HG03558 (cell line): ENCODE measurements around the gene DMD.

Source experiments
- ATAC-seq: cut with Tn5 transposase; IDR thresholded peaks from one replicate; pipeline ENCODE4 v1.9.1; 2021; ENCODE audit warnings: moderate number of reproducible peaks; ENCODE audit not compliant: unreplicated experiment; ENCODE audit errors: extremely low read depth

Gene DMD

DNA sequence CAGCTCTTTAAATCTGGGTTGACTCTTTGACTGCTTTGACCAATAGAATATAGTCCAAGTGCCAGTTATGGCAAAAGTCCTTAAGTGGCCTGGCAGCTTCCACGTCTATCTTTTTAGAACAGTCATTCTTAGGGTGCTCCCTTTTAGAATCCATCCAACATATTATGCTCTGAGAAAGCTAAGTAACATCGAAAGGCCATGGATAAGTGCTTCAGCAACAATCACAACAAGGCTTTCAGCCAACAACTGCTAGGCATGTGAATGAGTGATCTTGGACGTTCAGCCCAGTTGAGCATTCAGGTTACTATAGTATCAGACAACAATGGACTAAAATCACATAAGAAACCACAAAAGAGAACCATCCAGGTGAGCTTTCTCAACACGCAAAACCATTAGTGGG, 818.7 kb downstream of the DMD start:
- no peak for ATAC-seq

DNA sequence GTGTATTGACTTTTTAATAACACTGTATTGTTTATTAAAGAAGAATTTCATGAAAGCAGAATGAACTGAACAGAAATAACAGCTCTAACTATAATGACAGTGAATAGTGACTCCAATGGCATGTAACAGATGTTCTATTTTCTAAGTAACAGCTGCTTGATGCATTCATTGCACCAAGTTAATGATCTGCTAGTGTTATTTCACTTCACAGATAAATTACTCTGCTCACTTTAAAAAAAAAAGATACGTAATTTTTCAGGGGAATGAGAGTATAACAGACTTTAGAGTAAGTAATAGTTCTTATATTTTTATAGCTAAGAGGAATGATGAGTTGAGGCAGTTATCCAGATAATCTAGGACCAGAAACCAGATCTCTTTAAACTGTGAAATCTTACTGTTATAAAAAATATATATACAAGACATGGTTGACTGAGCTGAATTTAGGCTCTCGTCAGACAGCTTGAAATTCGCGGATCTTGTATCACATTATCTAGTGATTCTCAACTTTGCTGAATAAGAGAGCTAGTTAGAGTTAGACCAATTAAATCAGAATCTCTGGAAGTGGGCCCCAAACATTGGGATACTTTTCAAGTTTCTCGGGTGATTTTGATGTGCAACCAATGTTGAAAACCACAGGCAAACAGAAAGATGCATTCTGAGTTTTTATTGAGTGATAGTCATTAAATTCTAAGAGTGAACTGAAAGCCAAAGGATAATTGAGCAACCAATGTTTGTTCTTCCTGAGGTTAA, 840.7 kb downstream of the DMD start:
- no peak for ATAC-seq

DNA sequence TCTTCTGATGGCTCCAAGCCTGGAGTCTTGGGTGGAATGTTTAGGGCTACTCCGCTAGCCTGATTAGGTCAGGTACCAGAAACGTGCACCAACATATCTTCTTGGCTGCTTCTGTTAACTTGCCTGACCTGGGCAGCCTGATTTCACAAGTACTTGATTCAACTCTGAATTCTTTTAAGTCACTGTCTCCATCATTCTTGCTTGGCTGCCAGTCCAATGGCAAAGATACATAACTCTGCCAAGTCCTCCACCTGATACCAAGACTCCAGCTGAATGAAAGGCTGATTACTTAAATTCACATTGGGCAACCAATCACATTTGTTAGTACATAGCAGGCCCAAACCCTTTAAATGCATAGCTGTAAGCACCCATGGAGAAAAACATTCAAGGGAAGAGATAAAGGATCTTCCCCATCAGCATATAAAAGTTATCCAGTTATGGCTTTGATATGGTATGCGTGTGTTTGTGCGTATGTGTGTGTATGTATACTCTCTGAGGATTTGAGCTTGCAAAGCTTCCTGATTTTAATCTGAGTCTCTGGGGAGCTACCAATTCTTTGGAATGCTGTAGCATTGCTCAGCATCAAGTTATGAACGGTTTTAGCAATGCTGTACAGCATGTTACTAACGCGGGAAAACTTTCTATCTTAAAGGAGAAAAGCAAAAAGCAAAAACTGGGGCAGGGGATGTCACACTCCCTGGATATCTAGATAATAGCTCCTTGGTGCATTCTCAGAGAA, 917.2 kb downstream of the DMD start:
- ATAC-seq, result no peak

DNA sequence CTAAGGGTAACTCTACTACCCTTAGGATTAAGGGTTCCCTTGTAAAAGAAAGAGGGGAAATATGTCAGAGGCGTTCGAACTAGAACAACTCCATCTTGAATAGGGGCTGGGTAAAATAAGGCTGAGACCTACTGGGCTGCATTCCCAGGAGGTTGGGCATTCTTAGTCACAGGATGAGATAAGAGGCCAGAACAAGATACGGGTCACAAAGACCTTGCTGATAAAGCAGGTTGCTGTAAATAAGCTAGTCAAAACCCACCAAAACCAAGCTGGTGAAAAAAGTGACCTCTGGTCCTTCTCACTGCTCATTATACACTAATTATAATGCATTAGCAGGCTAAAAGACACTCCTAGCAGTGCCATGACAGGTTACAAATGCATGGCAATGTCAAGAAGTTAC, 922.0 kb downstream of the DMD start:
- no peak for ATAC-seq

DNA sequence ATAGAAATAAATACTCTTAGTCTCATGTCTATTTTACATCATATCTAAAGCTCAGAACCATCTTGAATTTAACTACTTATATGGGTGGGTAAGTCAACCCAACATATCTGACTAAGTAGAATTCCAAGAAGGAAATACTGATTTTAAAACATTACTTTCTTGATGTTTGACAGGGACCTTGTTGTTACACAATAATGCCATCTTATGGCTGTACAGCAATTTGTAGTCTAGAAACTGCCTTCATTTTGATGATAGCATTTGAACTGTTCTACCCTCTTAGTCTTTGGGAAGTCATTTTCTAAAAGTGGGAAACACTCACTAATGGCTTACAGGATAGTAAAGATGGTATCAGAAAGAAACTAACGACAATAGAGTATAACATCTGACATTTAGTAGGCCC, 929.5 kb downstream of the DMD start:
- ATAC-seq, result no peak

DNA sequence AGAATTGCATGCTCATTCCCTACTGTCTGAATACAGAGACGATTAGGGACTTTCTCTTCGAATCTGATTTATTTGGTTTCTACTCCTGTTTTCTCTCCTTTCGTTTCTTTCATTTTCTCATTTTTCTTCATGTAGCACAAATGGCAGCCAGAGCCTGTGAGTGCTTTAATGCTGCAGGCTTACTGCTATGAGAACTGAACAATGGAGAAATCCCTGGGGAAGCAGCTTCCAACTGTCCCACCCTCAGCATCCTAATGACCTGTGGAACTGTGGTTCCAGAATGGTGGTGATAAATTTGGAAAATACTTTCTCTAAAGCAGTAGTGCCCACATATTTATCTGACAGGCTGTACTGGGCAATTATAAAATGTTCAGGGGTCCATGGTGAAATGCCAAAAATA, 930.4 kb downstream of the DMD start:
- no peak for ATAC-seq

DNA sequence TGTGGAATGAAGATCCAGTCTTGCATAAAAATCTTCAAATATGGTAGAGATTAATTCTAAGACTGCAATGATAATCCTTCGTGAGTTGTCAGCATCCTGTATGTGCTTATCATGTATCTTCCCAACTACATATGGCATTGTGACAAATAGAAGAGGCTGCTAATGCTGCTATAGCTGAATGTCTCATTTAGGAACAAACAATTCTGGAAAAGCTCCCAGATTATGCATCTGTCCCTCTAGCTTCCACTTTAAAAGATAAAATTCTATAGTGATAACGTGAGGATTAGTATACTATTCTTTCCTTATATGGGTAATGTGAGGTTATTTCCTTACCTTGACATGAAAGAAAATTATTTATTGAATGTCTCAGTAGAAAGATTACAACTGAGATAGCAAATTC, 930.9 kb downstream of the DMD start:
- no peak for ATAC-seq

DNA sequence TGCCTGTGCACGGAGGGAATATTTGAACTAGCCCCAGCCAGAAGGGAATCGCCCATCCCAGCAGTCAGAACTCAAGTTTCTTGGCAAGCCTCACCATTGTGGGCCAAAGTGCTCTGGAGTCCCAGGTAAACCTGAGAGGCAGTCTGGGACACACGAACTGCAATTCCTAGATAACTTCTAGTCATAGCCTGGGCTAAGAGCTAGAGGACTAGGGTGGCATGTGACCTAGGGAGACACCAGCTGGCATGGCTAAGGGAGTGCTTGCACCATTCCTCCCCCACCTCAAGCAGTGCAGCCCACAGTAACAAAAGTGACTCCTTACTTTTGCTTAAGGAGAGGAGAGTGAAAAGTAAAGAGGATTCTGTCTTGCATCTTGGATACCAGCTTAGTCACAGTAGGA, 935.2 kb downstream of the DMD start:
- ATAC-seq, result no peak

DNA sequence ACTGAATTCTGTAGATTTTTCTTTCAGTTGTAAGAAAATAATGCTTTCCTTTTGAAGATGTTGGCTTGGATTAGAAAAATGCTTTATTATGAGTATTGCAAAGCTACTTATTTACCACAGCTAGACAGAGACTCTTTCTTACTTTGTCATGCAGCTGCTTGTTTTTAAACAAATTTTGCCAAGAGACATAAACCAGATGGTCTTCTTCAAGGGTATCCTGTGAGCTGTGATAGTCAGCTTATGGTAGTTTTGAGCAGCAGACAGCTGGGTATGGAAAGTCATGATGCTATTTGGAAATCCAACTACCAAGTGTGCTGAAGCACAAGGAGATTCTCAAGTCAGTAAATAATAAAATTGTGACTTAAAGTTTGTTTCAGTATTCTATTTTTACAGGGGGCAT, 941.5 kb downstream of the DMD start:
- ATAC-seq, result no peak

DNA sequence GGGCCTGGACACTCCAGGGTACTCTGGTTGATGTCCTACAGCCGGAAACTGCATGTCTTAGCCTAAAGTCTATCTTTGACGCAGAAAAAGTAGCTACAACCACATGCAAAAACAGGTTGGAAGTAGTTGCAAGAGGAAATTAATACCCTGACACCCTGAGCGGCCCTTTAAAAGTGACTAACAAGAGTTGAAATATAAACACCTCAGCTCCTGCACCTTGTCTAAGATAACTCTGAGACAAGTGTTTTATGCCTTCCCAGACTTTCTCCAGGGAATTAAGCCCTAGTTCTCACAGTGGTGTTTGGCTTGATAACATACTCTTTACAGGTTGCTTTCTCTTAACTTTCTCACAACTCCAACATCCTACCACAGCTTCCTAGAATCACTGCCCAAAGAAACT, 943.1 kb downstream of the DMD start:
- ATAC-seq, result no peak

DNA sequence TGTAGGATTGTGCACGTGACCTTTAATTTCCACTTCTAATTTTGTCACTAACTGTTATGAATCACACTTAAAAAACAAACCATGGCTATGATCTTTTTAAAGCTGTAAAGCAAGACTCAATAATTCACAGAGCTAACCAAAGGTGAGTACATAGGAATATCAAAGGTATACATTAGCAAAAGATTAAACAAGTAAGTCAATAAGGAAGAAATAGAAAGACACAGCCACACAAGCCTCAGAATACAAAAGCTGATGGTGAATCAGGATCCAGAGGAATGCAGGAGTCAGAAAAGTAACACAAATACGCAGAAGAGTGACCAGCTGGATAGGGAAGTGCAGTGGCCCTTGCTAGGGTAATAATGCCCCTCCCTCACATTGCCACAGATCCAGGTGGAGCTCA, 943.6 kb downstream of the DMD start:
- no peak for ATAC-seq

DNA sequence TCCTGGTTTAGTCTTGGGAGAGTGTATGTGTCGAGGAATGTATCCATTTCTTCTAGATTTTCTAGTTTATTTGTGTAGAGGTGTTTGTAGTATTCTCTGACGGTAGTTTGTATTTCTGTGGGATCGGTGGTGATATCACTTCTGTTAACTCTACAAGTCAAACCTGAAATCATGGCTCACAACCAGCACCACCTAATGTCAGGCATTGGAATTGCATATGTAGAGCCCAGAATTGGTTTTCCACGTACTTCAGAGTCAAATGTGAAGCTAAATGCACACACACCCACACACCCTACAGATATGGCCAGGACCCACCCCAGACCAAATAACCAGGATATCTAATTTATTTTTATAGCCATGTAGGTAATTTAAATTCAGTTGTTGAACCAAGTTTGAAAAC, 964.7 kb downstream of the DMD start:
- ATAC-seq, result peak; percentile 73

DNA sequence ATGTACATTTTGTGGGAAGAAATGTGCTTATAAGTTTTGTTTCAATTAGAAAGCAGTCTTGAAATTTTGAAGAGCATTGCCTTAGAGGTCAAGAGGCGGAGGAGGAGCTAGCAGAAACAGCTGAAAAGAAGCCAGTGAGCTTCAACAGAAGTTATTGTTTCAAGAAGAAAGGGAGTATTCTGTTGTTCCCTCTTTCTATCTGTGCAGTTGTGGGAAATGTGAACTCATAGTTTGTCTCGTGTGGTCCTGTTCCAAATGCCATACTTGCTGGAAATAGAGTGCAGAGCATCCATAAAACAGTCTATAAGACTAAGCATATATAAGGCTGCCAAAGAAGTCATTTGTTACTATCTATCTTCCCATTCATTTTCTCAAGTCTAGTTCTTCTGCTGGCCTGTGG, 1015.7 kb downstream of the DMD start:
- ATAC-seq, result no peak

DNA sequence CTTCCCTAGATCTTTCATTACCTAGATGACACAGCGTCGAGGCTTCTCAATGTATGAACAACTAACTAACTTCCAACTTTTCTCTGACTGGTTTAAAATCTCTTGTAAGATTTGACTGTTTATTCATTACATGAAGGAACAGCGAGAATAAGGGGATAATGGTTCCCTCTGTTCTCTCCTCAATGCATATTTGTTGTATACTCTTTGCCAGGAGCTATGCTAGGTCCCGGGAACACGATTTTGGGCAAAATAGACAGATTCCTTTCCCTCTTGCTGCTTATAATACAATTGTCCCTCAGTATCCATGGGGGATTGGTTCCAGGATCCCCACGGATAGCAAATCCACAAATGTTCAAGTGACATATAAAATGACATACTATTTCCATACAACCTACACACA, 1020.0 kb downstream of the DMD start:
- no peak for ATAC-seq

DNA sequence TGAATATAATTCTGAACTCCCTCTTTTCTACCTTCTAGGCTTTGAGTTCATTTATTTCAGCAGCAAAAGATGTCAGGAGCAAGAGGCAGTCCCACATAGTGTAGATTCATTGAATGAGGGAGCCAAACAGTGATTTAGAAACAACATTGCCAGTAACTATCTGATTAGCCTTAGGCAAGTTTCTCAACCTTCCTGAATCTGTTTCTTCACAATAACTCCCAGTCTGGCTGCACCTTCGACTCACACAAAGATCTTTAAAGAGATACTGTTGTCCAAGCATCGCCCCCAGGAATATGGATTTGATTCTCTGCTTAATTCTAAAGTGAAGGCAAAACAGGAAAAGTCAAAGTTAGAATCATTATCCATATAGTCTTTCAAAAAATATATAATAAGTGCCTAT, 1026.2 kb downstream of the DMD start:
- no peak for ATAC-seq

DNA sequence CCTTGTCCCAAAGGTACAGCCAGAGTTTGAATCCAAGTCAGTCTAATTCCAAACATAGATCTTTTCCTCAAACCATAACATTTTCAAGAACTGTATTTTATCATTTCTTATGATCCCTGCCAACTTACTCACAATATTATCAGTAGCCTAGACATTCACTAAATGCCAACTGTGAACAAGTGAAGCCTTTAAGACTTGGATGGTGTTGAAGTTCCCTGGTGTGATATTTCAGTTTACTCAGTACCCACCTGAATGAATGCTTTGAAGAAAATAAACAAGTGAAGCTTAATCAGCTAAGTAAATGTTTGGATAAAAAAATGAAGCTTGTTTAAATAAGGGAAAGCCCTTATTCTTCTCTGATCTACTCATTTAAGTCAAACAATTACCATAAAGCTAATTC, 1028.3 kb downstream of the DMD start:
- ATAC-seq, result no peak

DNA sequence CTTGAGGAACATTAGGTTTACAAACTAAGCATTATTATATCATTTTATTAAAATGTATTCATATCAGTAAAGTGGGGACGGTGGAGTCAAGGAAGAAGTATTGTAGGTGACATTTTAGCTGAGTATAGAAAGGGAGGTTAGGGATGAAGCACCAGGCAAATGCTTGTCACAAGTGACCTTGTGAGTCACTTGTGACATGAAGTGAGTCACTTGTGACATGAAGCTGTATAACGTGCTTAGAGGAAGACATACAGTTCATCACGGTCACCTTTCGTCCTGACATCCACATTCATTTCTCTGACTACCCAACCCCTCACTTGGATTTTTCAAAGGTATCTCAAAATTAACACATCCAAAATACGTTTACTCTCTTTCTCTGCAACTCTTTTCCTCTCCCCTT, 1034.8 kb downstream of the DMD start:
- ATAC-seq, result no peak

DNA sequence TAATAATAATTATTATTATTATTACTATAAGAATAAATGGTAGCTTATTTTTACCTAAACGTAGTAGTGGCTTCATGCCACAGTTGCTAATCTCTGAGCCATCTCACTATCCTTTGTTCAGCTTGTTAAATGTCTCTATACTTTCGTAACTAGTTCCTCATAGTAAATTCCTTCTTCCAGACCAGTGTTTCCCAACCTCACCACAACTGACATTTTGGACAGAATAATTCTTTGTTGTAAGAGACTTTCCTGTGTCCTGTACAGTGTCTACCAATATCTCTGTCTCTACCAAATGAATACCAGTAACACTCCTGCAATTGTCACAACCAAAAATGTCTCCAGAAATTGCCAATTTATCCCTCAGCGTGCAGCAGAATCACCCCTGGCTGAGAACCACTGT, 1040.9 kb downstream of the DMD start:
- ATAC-seq, result no peak

DNA sequence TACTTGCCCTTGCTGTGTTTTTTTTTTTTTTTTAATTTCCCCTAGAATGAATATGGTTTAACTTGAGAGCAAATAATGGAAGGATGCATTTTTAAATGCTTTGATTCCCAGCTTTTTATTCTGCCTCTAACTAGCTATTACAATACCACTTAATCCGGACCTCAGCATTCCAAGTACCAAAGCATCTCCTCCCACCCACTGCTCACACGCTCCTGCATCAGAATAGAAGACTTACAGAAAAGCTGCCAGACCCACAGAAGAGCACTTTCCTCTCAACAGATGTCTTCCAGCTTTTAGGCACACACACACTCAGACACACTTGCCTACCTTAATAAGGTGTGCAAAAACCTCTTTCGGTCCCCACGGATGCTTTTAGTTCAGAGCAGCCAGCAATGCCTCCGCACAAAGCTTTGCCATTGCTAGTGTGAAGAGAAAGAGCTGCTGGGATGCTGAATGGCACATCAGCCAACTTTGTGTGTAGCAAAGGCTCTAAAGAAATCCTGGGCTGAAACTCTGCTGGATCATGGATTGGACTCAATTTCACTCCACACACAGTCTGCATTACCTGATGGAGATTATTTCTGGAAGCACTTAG, 1056.2 kb downstream of the DMD start:
- no peak for ATAC-seq

DNA sequence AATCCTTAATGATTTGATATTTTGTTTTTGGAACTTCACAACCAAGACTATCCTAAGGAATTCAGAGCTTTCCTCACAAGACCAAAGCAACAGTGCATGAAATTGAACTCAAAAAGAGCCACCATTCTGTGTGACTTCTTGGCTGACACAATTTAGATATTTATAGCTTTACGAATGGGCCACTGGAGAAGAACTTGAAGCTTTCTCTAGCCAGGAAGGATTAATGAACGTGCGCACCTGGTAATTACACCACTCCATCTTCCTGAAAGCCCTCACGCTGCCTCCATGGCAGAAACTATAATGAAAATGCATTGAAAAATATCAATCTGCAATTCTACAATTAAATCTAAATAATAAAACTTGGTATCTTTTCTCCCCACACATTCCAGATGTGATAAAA, 1057.8 kb downstream of the DMD start:
- ATAC-seq, result no peak

DNA sequence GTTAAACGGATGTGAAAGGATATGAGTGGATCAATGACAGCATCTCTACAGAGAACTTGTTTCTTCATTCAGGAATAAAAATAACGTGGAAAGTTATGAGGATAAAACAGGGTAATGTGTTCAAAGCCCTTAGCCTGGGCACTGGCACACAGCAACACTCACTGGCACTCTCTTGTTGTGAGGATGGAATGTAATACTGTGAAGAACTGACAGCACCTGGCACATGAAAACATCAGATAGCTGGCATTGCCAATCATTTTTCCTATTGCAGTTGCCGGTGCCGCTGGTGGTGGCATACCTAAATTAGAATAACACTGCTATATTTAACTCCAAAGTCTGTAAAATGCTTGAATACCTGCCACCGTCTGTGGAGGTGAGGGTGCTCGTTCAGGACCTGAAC, 1061.2 kb downstream of the DMD start:
- no peak for ATAC-seq

DNA sequence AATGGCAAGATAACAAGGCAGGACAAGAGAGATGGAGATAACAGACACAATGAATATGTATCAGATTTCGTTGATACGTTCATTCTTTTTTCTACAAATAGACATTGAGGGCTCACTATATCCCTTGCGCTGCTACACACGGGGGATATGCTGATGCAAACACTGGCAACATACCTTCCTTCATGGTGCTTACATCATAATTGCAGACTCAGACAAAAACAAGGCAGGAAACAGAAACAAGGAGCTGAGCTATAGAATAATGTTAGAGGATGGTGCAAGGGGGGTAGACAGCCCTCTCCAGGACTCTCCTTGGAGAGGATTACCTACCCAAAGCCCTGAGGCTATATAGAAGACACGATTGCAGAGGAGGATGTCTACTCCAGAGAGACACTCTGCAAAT, 1069.5 kb downstream of the DMD start:
- ATAC-seq, result no peak
